ENCODE measurements around the gene SLC5A1. TPM values are rescaled to one million over a fixed set of nuclear protein-coding genes. Genes with fewer than 3 reads are reported as not detected.
"Not testable (repeated sequence)": the region's sequence is repeated elsewhere in the genome, so short reads cannot be mapped to it uniquely, and the experiment has no call there.

The SLC5A1 gene
- total RNA-seq, 2 experiments from 2014 or later: not detected

DNA sequence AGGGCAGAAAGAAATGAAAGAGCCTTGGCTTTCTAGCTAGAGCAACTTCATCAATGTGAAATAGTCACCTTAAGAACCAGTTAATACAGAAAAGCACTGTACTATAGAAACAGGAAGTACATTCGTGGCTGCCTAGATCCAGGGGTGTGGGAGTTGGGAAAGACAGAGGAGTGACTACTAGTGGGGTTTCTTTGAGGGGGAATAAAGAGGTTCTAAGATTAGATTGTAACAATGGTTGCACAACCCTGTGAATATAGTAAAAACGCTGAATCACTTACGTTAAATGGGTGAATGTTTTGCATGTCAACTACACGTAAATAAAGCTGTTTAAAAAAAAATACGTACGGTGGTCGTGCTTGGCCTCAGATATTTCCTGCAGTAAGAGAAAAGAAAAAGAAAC is 107.6 kb downstream of the SLC5A1 start:
- peaks cover 11% of the 10 kb centered on the region for H3K9me3 Mint-ChIP-seq
- POLR2A ChIA-PET; DNase-seq; H3K27me3 Mint-ChIP-seq; H3K4me3 Mint-ChIP-seq; H3K36me3 Mint-ChIP-seq (ENCODE audit: low read depth); H3K27ac Mint-ChIP-seq; CTCF ChIA-PET: not testable (repeated sequence)
- peaks cover 37% of the 10 kb centered on the region for H3K4me1 Mint-ChIP-seq

DNA sequence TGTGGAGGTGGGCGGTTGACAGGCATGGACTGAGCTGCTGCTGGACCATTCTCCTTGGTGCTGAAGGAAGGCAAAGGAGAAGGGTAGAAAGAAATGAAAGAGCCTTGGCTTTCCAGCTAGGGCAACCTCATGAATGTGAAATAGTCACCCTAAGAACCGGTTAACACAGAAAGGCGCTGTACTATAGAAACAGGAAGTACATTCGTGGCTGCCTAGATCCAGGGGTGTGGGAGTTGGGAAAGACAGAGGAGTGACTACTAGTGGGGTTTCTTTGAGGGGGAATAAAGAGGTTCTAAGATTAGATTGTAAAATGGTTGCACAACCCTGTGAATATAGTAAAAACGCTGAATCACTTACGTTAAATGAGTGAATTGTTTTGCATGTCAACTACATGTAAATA is 108.6 kb downstream of the SLC5A1 start:
- DNase-seq; H3K4me3 Mint-ChIP-seq; H3K27ac Mint-ChIP-seq; POLR2A ChIA-PET; H3K36me3 Mint-ChIP-seq (ENCODE audit: low read depth); H3K27me3 Mint-ChIP-seq; CTCF ChIA-PET: not testable (repeated sequence)
- H3K9me3 Mint-ChIP-seq: peaks cover 11% of the 10 kb centered on the region
- H3K4me1 Mint-ChIP-seq: peaks cover 37% of the 10 kb centered on the region

DNA sequence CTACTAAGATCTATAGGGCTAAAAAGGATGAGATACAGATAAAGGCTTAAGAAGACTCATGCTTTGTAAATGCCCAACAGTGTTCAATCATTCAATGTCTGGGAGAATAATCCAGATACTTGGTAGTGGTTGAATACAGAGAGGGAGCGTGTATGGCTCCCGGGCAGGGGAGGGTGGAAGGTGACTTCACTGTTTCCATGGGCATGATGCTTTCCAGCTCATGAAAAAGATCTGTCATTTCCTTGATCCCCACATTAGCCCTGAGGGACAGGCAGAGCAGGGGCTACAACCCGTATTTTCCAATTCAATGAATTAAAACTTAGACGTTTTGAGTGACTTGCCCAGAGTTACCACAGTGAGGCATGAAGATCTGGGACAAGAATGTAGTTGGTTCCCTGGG is 111.7 kb downstream of the SLC5A1 start:
- DNase-seq; CTCF ChIA-PET; H3K9me3 Mint-ChIP-seq; POLR2A ChIA-PET; H3K27ac Mint-ChIP-seq; H3K4me3 Mint-ChIP-seq; H3K36me3 Mint-ChIP-seq (ENCODE audit: low read depth): not testable (repeated sequence)
- Mint-ChIP-seq H3K4me1 (peaks cover 33% of the 10 kb centered on the region), H3K27me3 (peaks cover 11% of the 10 kb centered on the region)

DNA sequence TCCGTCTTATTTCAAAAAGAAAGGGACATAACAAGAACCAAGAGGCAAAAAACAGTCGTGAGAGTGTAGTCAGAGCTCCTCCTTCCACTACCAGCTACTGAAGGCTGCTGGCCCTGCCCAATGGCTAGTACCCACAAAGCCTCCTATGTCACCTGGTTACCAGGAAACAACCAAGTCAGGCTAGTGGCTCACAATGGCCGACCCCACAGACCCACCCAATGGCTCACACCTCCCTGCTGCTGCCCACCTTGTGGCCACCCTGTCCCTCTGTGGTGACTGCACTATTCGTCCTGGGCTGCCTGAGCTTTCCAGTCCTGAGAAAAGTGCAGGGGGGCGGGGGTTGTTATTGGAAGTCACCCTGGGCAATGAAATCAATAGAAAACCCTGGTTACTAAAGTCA is 114.6 kb downstream of the SLC5A1 start:
- DNase-seq; H3K4me3 Mint-ChIP-seq; H3K36me3 Mint-ChIP-seq (ENCODE audit: low read depth); POLR2A ChIA-PET; H3K27ac Mint-ChIP-seq; CTCF ChIA-PET; H3K9me3 Mint-ChIP-seq: not testable (repeated sequence)
- Mint-ChIP-seq H3K4me1 (peaks cover 16% of the 10 kb centered on the region), H3K27me3 (peaks cover 11% of the 10 kb centered on the region)

DNA sequence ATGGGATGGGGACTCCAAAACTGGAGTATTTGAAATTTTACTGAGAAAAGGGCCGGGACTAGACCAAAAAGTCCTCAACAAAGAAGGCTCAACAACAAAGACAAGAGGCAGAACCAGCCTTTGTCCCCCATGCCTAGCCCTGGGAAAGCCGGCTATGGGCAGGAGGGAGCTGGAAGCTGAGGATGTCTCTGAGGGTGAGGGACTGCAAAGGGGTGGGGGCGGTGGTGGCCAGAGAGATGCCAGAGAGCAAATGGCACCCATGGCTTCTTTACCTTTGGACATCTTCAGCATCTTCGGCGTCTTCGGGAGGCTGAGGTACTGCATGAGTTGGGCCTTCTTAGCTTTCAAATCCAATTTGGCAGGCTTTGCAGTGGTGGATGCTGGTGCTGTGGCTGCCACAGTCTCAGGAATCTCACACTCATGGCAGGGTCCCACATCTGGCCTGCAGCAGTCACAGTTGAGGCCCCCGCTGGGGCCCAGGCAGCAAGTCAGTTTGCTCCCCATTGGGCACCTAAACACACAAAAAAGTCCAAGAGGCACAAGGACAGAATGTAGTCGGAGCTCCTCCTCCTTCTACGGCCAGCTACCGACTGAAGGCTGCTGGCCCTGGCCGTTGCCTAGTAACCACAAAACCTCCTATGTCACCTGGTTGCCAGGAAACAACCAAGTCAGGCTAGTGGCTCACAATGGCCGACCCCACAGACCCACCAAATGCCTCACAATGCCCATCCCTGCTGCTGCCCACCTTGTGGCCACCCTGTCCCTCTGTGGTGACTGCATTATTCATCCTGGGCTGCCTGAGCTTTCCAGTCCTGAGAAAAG is 115.9 kb downstream of the SLC5A1 start, which contains the start of gene C22orf42:
C22orf42 (minus strand) TSS at position 592 of the 822 bp plus-strand sequence; CDS start at position 504, 88 bp downstream.
- ChIA-PET CTCF (no interaction called here), POLR2A (interaction anchor here (1.1 kb wide), 1 partner anchor 16 kb away, joined by 3 read pairs; no protein-coding TSS in a partner anchor)
- no peak within 1 kb of the TSS for H3K4me3 Mint-ChIP-seq
- DNase-seq: no peak
- no peak within 1 kb of the TSS for H3K27ac Mint-ChIP-seq
- no peaks in the 10 kb centered on the region for H3K9me3 Mint-ChIP-seq
- H3K36me3 Mint-ChIP-seq (ENCODE audit: low read depth): no peaks in the 10 kb centered on the region
- H3K4me1 Mint-ChIP-seq: peaks cover 9% of the 10 kb centered on the region
- peaks cover 17% of the 10 kb centered on the region for H3K27me3 Mint-ChIP-seq

DNA sequence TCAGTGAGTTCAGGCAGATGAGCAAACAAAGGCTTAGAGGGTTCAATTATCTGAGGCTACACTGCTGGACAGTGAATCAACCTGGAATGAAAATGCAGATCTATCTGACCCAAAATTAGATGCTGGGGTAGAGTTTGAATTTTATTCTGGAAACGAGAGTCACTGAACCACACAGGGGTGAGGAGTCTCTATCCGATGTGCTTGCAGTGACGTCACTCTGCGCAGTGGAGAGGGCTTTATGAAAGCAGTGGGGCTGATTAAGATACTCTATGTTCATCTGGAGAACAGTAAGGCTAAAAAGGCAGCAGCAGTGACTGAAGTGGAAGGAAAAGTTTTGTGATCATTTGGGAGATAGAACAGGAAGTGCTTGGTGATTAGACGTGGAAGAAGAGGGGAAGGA is 117.3 kb downstream of the SLC5A1 start:
- H3K4me3 Mint-ChIP-seq; H3K36me3 Mint-ChIP-seq (ENCODE audit: low read depth); H3K27ac Mint-ChIP-seq; CTCF ChIA-PET; DNase-seq; H3K9me3 Mint-ChIP-seq; POLR2A ChIA-PET: not testable (repeated sequence)
- H3K4me1 Mint-ChIP-seq: peaks cover 14% of the 10 kb centered on the region
- peaks cover 13% of the 10 kb centered on the region for H3K27me3 Mint-ChIP-seq

Other genes starting within 250 kb of the SLC5A1 start
- gene YWHAH, start 98.7 kb upstream of the SLC5A1 start, total RNA-seq: 100 to 1,000 TPM; 203 to 211 TPM
- gene C22orf42, start 116.0 kb downstream of the SLC5A1 start, total RNA-seq: not detected
- gene RFPL2, start 161.8 kb downstream of the SLC5A1 start, total RNA-seq: 1 to 10 TPM; 2.0 to 2.8 TPM
- gene SLC5A4, start 212.1 kb downstream of the SLC5A1 start, total RNA-seq: not detected

Data from activated CD4-positive, alpha-beta memory T cell treated with anti-CD3 and anti-CD28 coated beads, Interleukin-2, amount 10 ng/mL, durations not matched to agents 7 days and 5 days (primary cell).